B cell (primary cell): ENCODE results near the gene TUBGCP2. TPM values are rescaled to one million over a fixed set of nuclear protein-coding genes. Genes with fewer than 3 reads are reported as not detected.
A peak's percentile ranks its signal among the peaks of the same experiment; 100 is the strongest.

ENCODE experiments used
- ATAC-seq: fragments of 200-7000 bp; cut with Tn5 transposase; one replicate; pipeline ENCODE4 v1.10.0; 2021; ENCODE audit warnings: low read depth, mild to moderate bottlenecking, moderate number of reproducible peaks, moderate library complexity
- CTCF ChIA-PET: fragments of 350-600 bp; sonication (Branson Sonifier 250); formaldehyde crosslinking; loops from one replicate; lab custom pipeline; 2021; ENCODE audit warnings: antibody characterized with exemption, inconsistent platforms; lab: Charles Lee
- POLR2A ChIA-PET: fragments of 350-600 bp; sonication (Branson Sonifier 250); formaldehyde crosslinking; loops from one replicate; lab custom pipeline; 2021; ENCODE audit warnings: antibody characterized with exemption; lab: Charles Lee
- DNase-seq: peaks from one replicate; pipeline ENCODE4 v3.0.0; 2013
- H2AFZ ChIP-seq: 2 replicates; pipeline ENCODE4 v1.6.1; 2012; ENCODE audit warnings: mild to moderate bottlenecking, low read depth, low read length; ENCODE audit not compliant: insufficient read depth, poor library complexity, severe bottlenecking
- H3K27ac ChIP-seq, 2 donors: 1 replicate in 1 of 2; 2 replicates in 1 of 2; pipeline ENCODE4 v1.5.1; 2012 to 2013; ENCODE audit warnings: low read length in 2 of 2, mild to moderate bottlenecking in 2 of 2, moderate library complexity in 1 of 2
- H3K27me3 ChIP-seq, 4 experiments: fragments of 200-600 bp in 1 of 4; sonication (generic) in 1 of 4; replicated peaks in 1 of 4; 1 replicate in 2 of 4; 2 replicates in 2 of 4; pipeline versions ENCODE4 v1.6.1 to v1.7.0; 2013 to 2016; ENCODE audit warnings: low read length in 3 of 4, mild to moderate bottlenecking in 2 of 4, mixed read lengths in 1 of 4, moderate library complexity in 1 of 4; ENCODE audit not compliant: insufficient read depth in 4 of 4, control insufficient read depth in 3 of 4; ENCODE audit errors: control extremely low read depth in 1 of 4
- H3K36me3 ChIP-seq, 2 experiments: replicated peaks in 1 of 2; 1 replicate in 1 of 2; 2 replicates in 1 of 2; pipeline versions ENCODE4 v1.6.1 to v1.7.1; 2013; ENCODE audit warnings: low read length in 1 of 2; ENCODE audit not compliant: insufficient read depth in 2 of 2, control insufficient read depth in 1 of 2; ENCODE audit errors: control extremely low read depth in 1 of 2, extremely low read depth in 1 of 2
- H3K4me1 ChIP-seq, 2 donors: fragments of 200-600 bp in 1 of 2; sonication (generic) in 1 of 2; 1 replicate in 1 of 2; 2 replicates in 1 of 2; pipeline versions ENCODE4 v1.5.1 to v1.6.1; 2013 to 2017; ENCODE audit warnings: low read length in 2 of 2; ENCODE audit not compliant: control insufficient read depth in 2 of 2, insufficient read depth in 2 of 2
- H3K4me2 ChIP-seq: replicated peaks from 2 replicates; pipeline ENCODE3; 2012; ENCODE audit warnings: mild to moderate bottlenecking, low read depth, low read length; ENCODE audit not compliant: poor library complexity, severe bottlenecking
- H3K4me3 ChIP-seq, 5 experiments: fragments of 200-600 bp in 1 of 5; sonication (generic) in 1 of 5; 1 replicate in 3 of 5; 2 replicates in 2 of 5; pipeline versions ENCODE4 v1.5.1 to v1.7.0; 2011 to 2016; ENCODE audit warnings: low read length in 4 of 5, mild to moderate bottlenecking in 4 of 5, low read depth in 2 of 5, control low read depth in 1 of 5, moderate library complexity in 1 of 5; ENCODE audit not compliant: insufficient read depth in 1 of 5; ENCODE audit errors: control extremely low read depth in 1 of 5, extremely low read depth in 1 of 5
- H3K79me2 ChIP-seq: fragments of 200-600 bp; sonication (generic); one replicate; pipeline ENCODE4 v1.6.0; 2016; ENCODE audit warnings: low read length; ENCODE audit not compliant: control insufficient read depth, insufficient read depth
- H3K9ac ChIP-seq: fragments of 200-600 bp; sonication (generic); 2 replicates; pipeline ENCODE4 v1.6.1; 2017; ENCODE audit warnings: mild to moderate bottlenecking, low read length, moderate library complexity
- H3K9me3 ChIP-seq, 3 donors: one replicate each; pipeline versions ENCODE4 v1.6.1 to v1.7.1; 2013; ENCODE audit warnings: low read length in 2 of 3; ENCODE audit not compliant: control insufficient read depth in 2 of 3, insufficient read depth in 1 of 3; ENCODE audit errors: control extremely low read depth in 1 of 3
- H4K20me1 ChIP-seq: 2 replicates; pipeline ENCODE4 v1.6.0; 2012; ENCODE audit warnings: mild to moderate bottlenecking, low read length; ENCODE audit not compliant: insufficient read depth, control insufficient read depth, poor library complexity, severe bottlenecking
- H3K27ac Mint-ChIP-seq: one replicate; pipeline ENCODE4 v1.8.0; 2021; ENCODE audit warnings: mixed read lengths
- H3K27me3 Mint-ChIP-seq: one replicate; pipeline ENCODE4 v1.8.0; 2021; ENCODE audit warnings: mixed read lengths
- H3K4me1 Mint-ChIP-seq: one replicate; pipeline ENCODE4 v1.8.0; 2021; ENCODE audit warnings: mixed read lengths
- H3K4me3 Mint-ChIP-seq: one replicate; pipeline ENCODE4 v1.8.0; 2021; ENCODE audit warnings: mixed read lengths
- H3K9me3 Mint-ChIP-seq: one replicate; pipeline ENCODE4 v1.8.0; 2022; ENCODE audit warnings: mixed read lengths; ENCODE audit not compliant: insufficient read depth
- EZH2 ChIP-seq: IDR thresholded peaks from 2 replicates; pipeline ENCODE4 v1.6.1; 2012; ENCODE audit warnings: borderline replicate concordance, low read depth, mild to moderate bottlenecking, moderate library complexity, low read length; ENCODE audit not compliant: insufficient read depth, poor library complexity, severe bottlenecking
- WGBS: methylation state at CpG from one replicate; pipeline ENCODE4 v1.1.5; 2013; ENCODE audit warnings: missing lambda C conversion rate; ENCODE audit not compliant: insufficient coverage; 5-methylcytosine and 5-hydroxymethylcytosine counted together
- intact Hi-C: fragments of 100-400 bp; cut with micrococcal nuclease; formaldehyde crosslinking; loops from one replicate; pipeline ENCODE4 v1.10.0; 2022
- polyA plus RNA-seq: library from polyadenylated mRNA; depleted of rRNA; stranded (reverse); fragments of >200 nt; gene quantifications from 2 replicates; pipeline ENCODE4 v1.2.3, GENCODE V29; 2012
- total RNA-seq, 2 donors: library from RNA; stranded (reverse); fragments of 120-200 nt in 1 of 2; gene quantifications; 1 replicate in 1 of 2; 2 replicates in 1 of 2; pipeline versions ENCODE4 v1.2.3 to v1.2.4, GENCODE V29; 2013 to 2022
- TF ChIP-seq, protein P1 (sequence below): fragments of 200-600 bp; IDR thresholded peaks from one replicate; pipeline ENCODE4 v1.8.0; 2022; ENCODE audit warnings: antibody characterized with exemption, mild to moderate bottlenecking

Gene TUBGCP2
- total and polyA plus RNA-seq, 2 donors (not counting 1 experiment from before 2014, with no cell fraction given): 50.3 to 90.3 TPM

DNA sequence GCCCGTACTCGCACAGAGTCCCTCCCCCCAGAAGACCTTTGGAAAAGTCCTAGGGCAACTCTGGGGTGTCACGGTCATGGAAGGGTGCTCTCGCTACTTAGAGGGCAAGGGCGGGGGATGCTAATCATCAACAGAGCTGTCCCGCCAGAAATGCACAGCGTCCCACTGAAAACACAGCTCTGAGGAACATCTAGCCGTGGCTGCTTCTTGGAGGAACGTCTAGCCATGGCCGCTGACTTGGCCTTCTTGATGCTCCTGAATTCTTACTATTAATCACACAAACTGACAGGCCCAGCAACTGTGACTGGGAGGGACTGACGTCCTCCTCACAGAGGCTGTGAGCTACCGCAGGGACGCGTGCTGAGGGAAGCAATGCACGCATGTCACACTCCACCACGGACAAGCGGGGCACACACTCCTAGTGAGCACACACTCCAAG lies 1.7 kb downstream of the TUBGCP2 start:
- H3K4me1 ChIP-seq: peaks cover 21 to 36% of the 10 kb centered on the region in 2 donors

DNA sequence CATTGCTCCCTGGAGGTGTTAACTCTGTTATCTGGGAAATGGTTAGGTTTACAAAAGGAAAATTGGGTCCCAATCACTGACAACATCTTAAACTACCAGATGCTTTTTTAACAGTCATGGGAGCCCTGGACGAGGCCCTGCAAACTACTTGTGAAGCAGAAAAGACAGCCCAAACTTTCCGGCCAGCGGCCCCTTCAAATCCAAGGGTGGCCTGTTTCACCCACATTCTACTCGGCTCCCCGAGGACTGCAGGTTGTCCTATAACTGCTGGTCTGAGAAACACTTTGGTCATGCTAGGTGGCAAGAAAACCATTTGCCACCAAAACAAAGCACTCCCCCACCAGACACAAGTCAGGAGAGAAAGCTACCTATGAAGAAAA lies 2.6 kb downstream of the TUBGCP2 start:
- no peak overlapping the region for H3K4me3 ChIP-seq
- CTCF ChIA-PET: interaction anchor here (1.0 to 3.4 kb wide), 6 partner anchors 12 to 162 kb away, joined by 3 to 21 read pairs (median 4); partner anchors contain the start of gene ADAM8
- H3K27ac ChIP-seq: peak overlapping the region; percentile 76 to 88
- TF ChIP-seq EZH2: no peak
- TF ChIP-seq, protein P1, sequence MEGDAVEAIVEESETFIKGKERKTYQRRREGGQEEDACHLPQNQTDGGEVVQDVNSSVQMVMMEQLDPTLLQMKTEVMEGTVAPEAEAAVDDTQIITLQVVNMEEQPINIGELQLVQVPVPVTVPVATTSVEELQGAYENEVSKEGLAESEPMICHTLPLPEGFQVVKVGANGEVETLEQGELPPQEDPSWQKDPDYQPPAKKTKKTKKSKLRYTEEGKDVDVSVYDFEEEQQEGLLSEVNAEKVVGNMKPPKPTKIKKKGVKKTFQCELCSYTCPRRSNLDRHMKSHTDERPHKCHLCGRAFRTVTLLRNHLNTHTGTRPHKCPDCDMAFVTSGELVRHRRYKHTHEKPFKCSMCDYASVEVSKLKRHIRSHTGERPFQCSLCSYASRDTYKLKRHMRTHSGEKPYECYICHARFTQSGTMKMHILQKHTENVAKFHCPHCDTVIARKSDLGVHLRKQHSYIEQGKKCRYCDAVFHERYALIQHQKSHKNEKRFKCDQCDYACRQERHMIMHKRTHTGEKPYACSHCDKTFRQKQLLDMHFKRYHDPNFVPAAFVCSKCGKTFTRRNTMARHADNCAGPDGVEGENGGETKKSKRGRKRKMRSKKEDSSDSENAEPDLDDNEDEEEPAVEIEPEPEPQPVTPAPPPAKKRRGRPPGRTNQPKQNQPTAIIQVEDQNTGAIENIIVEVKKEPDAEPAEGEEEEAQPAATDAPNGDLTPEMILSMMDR: no peak
- H3K36me3 ChIP-seq: peaks cover 0 to 33% of the 10 kb centered on the region in 2 experiments
- H3K9me3 ChIP-seq: peaks cover 0 to 3% (median 0%) of the 10 kb centered on the region in 3 donors
- POLR2A ChIA-PET: no interaction called here
- peaks cover 37% of the 10 kb centered on the region for H3K4me1 Mint-ChIP-seq
- intact Hi-C loops: loop anchor here (5.0 kb wide), 2 partner anchors 51 to 769 kb away; partner anchors contain the start of genes FUOM and INPP5A
- no peaks in the 10 kb centered on the region for H3K9me3 Mint-ChIP-seq
- ATAC-seq (no peak), DNase-seq (no peak)
- H3K4me2 ChIP-seq: peak overlapping the region; percentile 40
- H3K4me1 ChIP-seq: peaks cover 21 to 36% of the 10 kb centered on the region in 2 donors
- no peaks in the 10 kb centered on the region for H3K27me3 Mint-ChIP-seq
- 96% methylated on average over 4 of the region's 5 CpGs for WGBS
- peaks cover 56% of the 10 kb centered on the region for H4K20me1 ChIP-seq
- H3K4me3 Mint-ChIP-seq: peak overlapping the region; percentile 47
- no peak overlapping the region for H2AFZ ChIP-seq
- H3K27me3 ChIP-seq: no peaks in the 10 kb centered on the region
- peak overlapping the region; percentile 83 for H3K27ac Mint-ChIP-seq
- no peak overlapping the region for H3K9ac ChIP-seq
- peaks cover 67% of the 10 kb centered on the region for H3K79me2 ChIP-seq

More for the DNA sequence above, 1.7 kb downstream of the TUBGCP2 start:
- ATAC-seq (no peak), DNase-seq (no peak)
- Mint-ChIP-seq H3K4me3 (peak overlapping the region; percentile 98), H3K27ac (peak overlapping the region; percentile 37), H3K9me3 (no peaks in the 10 kb centered on the region), H3K27me3 (no peaks in the 10 kb centered on the region), H3K4me1 (peaks cover 37% of the 10 kb centered on the region)
- TF ChIP-seq, protein P1: no peak
- TF ChIP-seq EZH2: no peak
- H3K27me3 ChIP-seq: no peaks in the 10 kb centered on the region
- H3K9ac ChIP-seq: no peak overlapping the region
- H3K27ac ChIP-seq: peak overlapping the region; percentile 7 to 96
- H4K20me1 ChIP-seq: peaks cover 54% of the 10 kb centered on the region
- peaks cover 67% of the 10 kb centered on the region for H3K79me2 ChIP-seq
- peaks cover 0 to 3% (median 0%) of the 10 kb centered on the region in 3 donors for H3K9me3 ChIP-seq
- intact Hi-C loops: loop anchor here (5.0 kb wide), 2 partner anchors 50 to 770 kb away; partner anchors contain the start of genes FUOM and INPP5A
- ChIA-PET CTCF (interaction anchor here (0.8 to 3.4 kb wide), 10 partner anchors 11 to 163 kb away, joined by 4 to 21 read pairs (median 5); no protein-coding TSS in a partner anchor), POLR2A (interaction anchor here (2.5 kb wide), 1 partner anchor 31 kb away, joined by 12 read pairs; the partner anchor contains the start of gene ADAM8)
- 92% methylated on average over 16 of the region's 17 CpGs for WGBS
- H3K36me3 ChIP-seq: peaks cover 0 to 39% of the 10 kb centered on the region in 2 experiments
- H3K4me2 ChIP-seq: peak overlapping the region; percentile 86
- no peak overlapping the region for H2AFZ ChIP-seq
- H3K4me3 ChIP-seq: no peak overlapping the region
